OCI-LY3 (cell line): ENCODE data around the gene RGS6.
"Not testable (repeated sequence)": the region's sequence is repeated elsewhere in the genome, so short reads cannot be mapped to it uniquely, and the experiment has no call there.

Experiments used
- H2AFZ ChIP-seq: fragments of 200-600, 300-600 bp; shearing (Covaris generic); 2 replicates; pipeline ENCODE4 v1.6.0; 2014; ENCODE audit warnings: antibody characterized with exemption, low read depth, low read length
- H3K27ac ChIP-seq: fragments of 200-600, 300-600 bp; sonication (generic); 2 replicates; pipeline ENCODE4 v1.5.1; 2014; ENCODE audit warnings: mild to moderate bottlenecking, low read length, moderate library complexity, mixed read lengths
- H3K27me3 ChIP-seq: fragments of 200-600, 300-600 bp; sonication (generic); 2 replicates; pipeline ENCODE4 v1.6.1; 2014; ENCODE audit warnings: low read depth, low read length, mixed read lengths
- H3K36me3 ChIP-seq: fragments of 200-600, 300-600 bp; sonication (generic); replicated peaks from 2 replicates; pipeline ENCODE3; 2014; ENCODE audit warnings: low read depth, low read length, mixed read lengths
- H3K4me1 ChIP-seq: fragments of 300-600, 200-600 bp; sonication (generic); 2 replicates; pipeline ENCODE4 v1.6.1; 2014; ENCODE audit warnings: low read length, mixed read lengths
- H3K4me2 ChIP-seq: fragments of 200-600, 300-600 bp; sonication (generic); 2 replicates; pipeline ENCODE4 v1.6.1; 2014; ENCODE audit warnings: low read length, mixed read lengths
- H3K4me3 ChIP-seq: fragments of 300-600, 200-600 bp; sonication (generic); 2 replicates; pipeline ENCODE4 v1.5.1; 2014; ENCODE audit warnings: antibody characterized with exemption, mild to moderate bottlenecking, low read length, moderate library complexity
- H3K79me2 ChIP-seq: fragments of 300-600, 200-600 bp; shearing (Covaris generic); 2 replicates; pipeline ENCODE4 v1.6.1; 2014; ENCODE audit warnings: mild to moderate bottlenecking, low read length, mixed read lengths
- H3K9ac ChIP-seq: fragments of 300-600, 200-600 bp; shearing (Covaris generic); 2 replicates; pipeline ENCODE4 v1.6.0; 2014; ENCODE audit warnings: mild to moderate bottlenecking, low read length, moderate library complexity
- H3K9me3 ChIP-seq: fragments of 200-600, 300-600 bp; shearing (Covaris generic); 2 replicates; pipeline ENCODE4 v1.6.1; 2014; ENCODE audit warnings: low read length, mixed read lengths; ENCODE audit not compliant: insufficient read depth
- H4K20me1 ChIP-seq: fragments of 200-600, 300-600 bp; sonication (generic); 2 replicates; pipeline ENCODE4 v1.6.1; 2016; ENCODE audit warnings: low read length, mixed read lengths; ENCODE audit not compliant: insufficient read depth
- EZH2phosphoT487 ChIP-seq: fragments of 200-600 bp; shearing (Covaris generic); IDR thresholded peaks from 2 replicates; pipeline ENCODE4 v1.6.1; 2018; ENCODE audit warnings: antibody characterized with exemption, mixed run types, low read depth
- TF ChIP-seq, protein P1 (sequence below): fragments of 200-600, 300-600 bp; sonication (generic); IDR thresholded peaks from 2 replicates; pipeline ENCODE4 v1.5.1; 2014; ENCODE audit warnings: antibody characterized with exemption, low read length, low read depth

Gene RGS6

GRCh38 chr14:71923513-71923912 lies 8.7 kb upstream of the RGS6 start:
- no peaks in the 10 kb centered on the region for H3K9me3 ChIP-seq
- H4K20me1 ChIP-seq = no peaks in the 10 kb centered on the region
- no peak overlapping the region for H3K9ac ChIP-seq

GRCh38 chr14:71931492-71932228 lies 569 bp upstream of the RGS6 start:
- no peak overlapping the region for H3K27ac ChIP-seq
- no peaks in the 10 kb centered on the region for H3K36me3 ChIP-seq
- TF ChIP-seq, protein P1, sequence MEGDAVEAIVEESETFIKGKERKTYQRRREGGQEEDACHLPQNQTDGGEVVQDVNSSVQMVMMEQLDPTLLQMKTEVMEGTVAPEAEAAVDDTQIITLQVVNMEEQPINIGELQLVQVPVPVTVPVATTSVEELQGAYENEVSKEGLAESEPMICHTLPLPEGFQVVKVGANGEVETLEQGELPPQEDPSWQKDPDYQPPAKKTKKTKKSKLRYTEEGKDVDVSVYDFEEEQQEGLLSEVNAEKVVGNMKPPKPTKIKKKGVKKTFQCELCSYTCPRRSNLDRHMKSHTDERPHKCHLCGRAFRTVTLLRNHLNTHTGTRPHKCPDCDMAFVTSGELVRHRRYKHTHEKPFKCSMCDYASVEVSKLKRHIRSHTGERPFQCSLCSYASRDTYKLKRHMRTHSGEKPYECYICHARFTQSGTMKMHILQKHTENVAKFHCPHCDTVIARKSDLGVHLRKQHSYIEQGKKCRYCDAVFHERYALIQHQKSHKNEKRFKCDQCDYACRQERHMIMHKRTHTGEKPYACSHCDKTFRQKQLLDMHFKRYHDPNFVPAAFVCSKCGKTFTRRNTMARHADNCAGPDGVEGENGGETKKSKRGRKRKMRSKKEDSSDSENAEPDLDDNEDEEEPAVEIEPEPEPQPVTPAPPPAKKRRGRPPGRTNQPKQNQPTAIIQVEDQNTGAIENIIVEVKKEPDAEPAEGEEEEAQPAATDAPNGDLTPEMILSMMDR = no peak
- no peak for TF ChIP-seq EZH2phosphoT487
- no peak overlapping the region for H3K4me3 ChIP-seq
- H3K4me2 ChIP-seq = no peak overlapping the region
- H3K4me1 ChIP-seq = no peaks in the 10 kb centered on the region
- H4K20me1 ChIP-seq = no peaks in the 10 kb centered on the region
- H2AFZ ChIP-seq = no peak overlapping the region
- no peaks in the 10 kb centered on the region for H3K27me3 ChIP-seq
- no peaks in the 10 kb centered on the region for H3K9me3 ChIP-seq
- H3K79me2 ChIP-seq = no peaks in the 10 kb centered on the region
- H3K9ac ChIP-seq = no peak overlapping the region

More at GRCh38 chr14:71923513-71923912, 8.7 kb upstream of the RGS6 start:
- Histone ChIP-seq H3K4me3 (no peak overlapping the region), H3K36me3 (no peaks in the 10 kb centered on the region), H2AFZ (no peak overlapping the region), H3K79me2 (no peaks in the 10 kb centered on the region), H3K4me1 (no peaks in the 10 kb centered on the region), H3K27ac (no peak overlapping the region), H3K4me2 (no peak overlapping the region), H3K27me3 (no peaks in the 10 kb centered on the region)
- TF ChIP-seq EZH2phosphoT487 = no peak
- TF ChIP-seq, protein P1 = no peak

- Histone ChIP-seq H3K4me2 (no peak overlapping the region), H2AFZ (no peak overlapping the region), H3K4me3 (no peak overlapping the region), H3K9me3 (no peaks in the 10 kb centered on the region), H3K27me3 (no peaks in the 10 kb centered on the region), H3K4me1 (no peaks in the 10 kb centered on the region), H3K36me3 (no peaks in the 10 kb centered on the region), H3K9ac (no peak overlapping the region), H3K79me2 (no peaks in the 10 kb centered on the region), H4K20me1 (no peaks in the 10 kb centered on the region), H3K27ac (no peak overlapping the region)
- no peak for TF ChIP-seq EZH2phosphoT487
- TF ChIP-seq, protein P1 = no peak
Measured at GRCh38 chr14:71933001-71933587, 865 bp downstream of the RGS6 start.

DNA sequence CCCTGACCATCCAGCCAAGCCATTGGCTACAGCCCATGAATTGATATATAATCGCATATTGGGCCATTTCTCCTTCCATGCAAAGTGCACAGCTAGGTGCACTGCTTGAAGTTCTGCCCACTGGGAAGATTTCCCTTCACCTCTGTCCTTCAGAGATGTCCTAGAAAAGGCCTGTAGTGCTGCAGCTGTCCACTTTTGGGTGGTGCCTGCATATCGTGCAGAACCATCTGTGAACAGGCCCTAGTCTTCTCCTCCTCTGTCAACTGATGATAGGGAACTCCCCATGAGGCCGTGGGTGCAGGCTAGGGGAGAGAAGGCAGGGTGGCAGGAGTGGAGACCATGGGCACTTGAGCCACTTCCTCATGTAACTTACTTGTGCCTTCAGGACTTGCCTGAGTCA lies 6.0 kb downstream of the RGS6 start:
- H3K27me3 ChIP-seq = not testable (repeated sequence)

DNA sequence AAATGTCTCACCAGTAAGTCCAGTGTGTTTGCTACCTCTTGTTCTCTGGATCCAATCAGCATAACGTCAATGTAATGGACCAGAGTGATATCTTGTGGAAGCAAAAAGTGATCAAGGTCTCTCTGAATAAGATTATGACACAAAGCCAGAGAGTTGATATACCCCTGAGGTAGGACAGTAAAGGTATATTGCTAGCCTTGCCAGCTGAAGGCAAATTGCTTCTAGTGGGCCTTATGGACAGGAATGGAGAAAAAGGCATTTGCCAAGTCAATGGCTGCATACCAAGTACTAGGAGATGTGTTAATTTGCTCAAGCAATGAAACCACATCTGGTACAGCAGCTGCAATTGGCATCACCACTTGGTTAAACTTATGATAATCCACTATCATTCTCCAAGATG lies 7.1 kb downstream of the RGS6 start:
- not testable (repeated sequence) for H2AFZ ChIP-seq, H3K9me3 ChIP-seq, H4K20me1 ChIP-seq, H3K27ac ChIP-seq, H3K36me3 ChIP-seq, H3K9ac ChIP-seq, H3K79me2 ChIP-seq, H3K4me3 ChIP-seq, H3K27me3 ChIP-seq, H3K4me2 ChIP-seq
- peaks cover 26% of the 10 kb centered on the region for H3K4me1 ChIP-seq

More for the DNA sequence above, 6.0 kb downstream of the RGS6 start:
- H2AFZ ChIP-seq, H3K9me3 ChIP-seq, H3K79me2 ChIP-seq, H3K36me3 ChIP-seq, H3K4me2 ChIP-seq, H3K27ac ChIP-seq, H3K4me3 ChIP-seq, H3K9ac ChIP-seq, H4K20me1 ChIP-seq: not testable (repeated sequence)
- H3K4me1 ChIP-seq = peaks cover 17% of the 10 kb centered on the region

DNA sequence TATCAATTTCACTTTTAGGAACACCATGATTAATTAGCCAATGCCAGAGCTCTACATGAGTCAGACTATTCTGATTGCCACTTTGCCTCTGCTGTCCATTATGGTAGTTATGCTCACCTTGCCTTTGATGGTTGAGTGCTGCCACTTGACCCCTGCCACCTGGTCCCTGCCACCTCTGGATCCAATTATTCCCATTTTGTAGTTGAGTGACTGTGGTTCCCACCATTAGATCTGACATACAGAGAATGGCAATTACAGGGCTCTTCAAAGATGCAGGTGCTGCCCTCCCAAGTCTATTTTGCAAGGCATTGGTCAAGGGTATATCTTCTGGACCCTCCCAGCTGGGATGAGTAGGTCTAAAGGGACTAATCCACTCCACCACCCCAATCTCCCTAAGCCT lies 8.3 kb downstream of the RGS6 start:
- not testable (repeated sequence) for H3K9me3 ChIP-seq, H4K20me1 ChIP-seq, H3K9ac ChIP-seq, H3K27me3 ChIP-seq, H3K4me2 ChIP-seq, H3K36me3 ChIP-seq, H2AFZ ChIP-seq, H3K4me3 ChIP-seq, H3K79me2 ChIP-seq, H3K27ac ChIP-seq
- peaks cover 26% of the 10 kb centered on the region for H3K4me1 ChIP-seq

DNA sequence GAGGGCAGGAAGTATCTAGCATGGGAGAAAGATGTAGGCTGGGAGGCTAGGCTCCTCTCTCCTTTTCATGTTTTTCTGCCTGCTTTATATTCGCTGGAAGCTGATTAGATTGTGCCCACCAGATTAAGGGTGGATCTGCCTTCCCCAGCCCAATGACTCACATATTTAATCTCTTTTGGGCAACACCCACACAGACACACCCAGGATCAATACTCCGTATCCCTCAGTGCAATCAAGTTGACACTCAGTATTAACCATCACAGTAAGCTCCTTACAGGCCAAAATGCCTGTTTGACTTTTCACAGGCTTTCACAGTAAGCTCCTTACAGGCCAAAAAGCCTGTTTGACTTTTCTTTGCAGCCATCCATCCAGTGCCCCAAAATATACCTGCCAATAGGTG lies 9.4 kb downstream of the RGS6 start:
- H3K27ac ChIP-seq, H3K9ac ChIP-seq, H2AFZ ChIP-seq, H3K79me2 ChIP-seq, H4K20me1 ChIP-seq, H3K36me3 ChIP-seq, H3K4me3 ChIP-seq, H3K9me3 ChIP-seq, H3K27me3 ChIP-seq: not testable (repeated sequence)
- Histone ChIP-seq H3K4me1 (peaks cover 26% of the 10 kb centered on the region), H3K4me2 (peak overlapping the region; percentile 87; the same call in 1 of the 2 replicates)
